SW 1271 (cell line): ENCODE measurements around the gene SLC16A8.
"Not testable (repeated sequence)": the region's sequence is repeated elsewhere in the genome, so short reads cannot be mapped to it uniquely, and the experiment has no call there.

Source experiments
- DNase-seq, 2 experiments: peaks; one replicate each; lab custom pipeline; 2025; lab: John Stamatoyannopoulos, UW

SLC16A8 gene

DNA sequence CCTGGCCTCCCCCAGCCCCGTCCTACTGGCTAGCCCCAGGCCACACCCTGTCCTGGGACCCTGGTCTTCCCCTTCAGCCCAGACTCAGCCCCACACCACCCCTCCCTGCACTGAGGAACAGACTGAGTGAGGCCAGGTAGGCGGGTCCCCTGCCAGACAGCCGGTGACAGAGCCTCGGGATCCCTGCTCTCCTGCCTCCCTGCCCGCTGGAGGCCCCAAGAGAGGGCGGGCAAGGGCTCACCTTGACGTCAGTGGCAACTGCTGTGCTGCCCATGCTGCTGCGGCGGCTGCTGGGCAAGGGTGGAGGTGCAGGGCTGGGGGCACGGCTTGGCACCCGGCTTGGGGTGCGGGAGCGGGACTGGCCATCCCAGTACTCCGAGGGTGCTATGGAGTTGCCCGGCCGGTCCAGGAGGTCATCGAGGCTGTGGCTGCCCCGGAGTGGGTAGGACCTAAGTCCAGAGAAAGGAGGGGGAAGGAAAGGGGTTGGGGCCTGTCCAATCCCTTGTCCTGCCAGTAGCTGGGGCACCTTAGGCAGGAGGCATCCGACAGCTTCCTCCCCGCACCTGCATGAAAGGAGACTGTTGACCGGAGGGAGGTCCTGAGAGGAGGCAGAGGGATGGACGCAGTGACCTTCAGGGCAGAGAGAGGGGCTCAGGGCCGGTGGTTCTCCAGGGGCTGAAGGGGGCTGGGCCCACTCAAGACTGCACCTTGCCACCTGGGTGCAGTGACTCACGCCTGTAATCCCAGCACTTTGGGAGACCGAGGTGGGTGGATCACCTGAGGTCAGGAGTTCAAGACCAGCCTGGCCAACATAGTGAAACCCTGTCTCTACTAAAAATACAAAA, 2.2 kb upstream of the SLC16A8 start:
- DNase-seq = no peak

DNA sequence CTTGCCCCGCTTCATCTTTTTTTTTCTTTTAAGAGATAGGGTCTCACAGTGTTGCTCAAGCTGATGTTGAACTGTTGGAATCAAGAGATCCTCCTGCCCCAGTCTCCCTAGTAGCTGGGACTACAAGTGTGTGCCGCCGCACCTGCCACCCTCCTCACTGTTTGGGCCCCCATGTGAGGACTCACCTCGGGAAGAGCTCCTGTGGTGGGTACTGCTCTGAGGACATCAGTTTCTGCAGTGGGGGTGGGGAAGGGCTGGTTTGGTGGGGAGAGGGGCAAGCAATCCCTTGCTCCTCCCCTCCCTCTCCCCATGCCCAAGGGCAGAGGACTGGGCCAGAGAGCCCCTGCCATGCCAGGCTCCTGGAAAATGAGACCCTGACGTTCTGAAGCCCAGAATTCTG, 1.5 kb upstream of the SLC16A8 start:
- DNase-seq = no peak

DNA sequence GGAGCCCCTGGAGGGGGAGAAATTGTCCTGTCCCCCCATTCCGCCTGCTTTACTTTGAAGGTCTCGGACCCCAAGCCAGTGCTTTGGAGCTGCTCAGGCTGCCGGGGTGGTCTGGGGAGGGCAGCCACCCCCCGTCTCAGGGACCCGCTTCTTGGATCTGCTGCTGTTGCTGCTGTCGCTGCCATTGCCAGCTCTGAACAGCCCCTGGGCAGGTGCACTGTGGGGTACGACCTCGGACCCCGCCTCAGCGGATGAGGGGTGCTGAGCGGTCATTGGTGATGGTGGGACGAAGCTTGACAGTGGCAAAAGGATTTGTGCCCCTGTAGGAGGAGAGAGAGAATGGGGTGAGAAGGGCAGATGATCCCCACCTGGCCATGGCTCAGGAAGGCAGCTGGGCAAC, 1.1 kb upstream of the SLC16A8 start:
- no peak for DNase-seq

DNA sequence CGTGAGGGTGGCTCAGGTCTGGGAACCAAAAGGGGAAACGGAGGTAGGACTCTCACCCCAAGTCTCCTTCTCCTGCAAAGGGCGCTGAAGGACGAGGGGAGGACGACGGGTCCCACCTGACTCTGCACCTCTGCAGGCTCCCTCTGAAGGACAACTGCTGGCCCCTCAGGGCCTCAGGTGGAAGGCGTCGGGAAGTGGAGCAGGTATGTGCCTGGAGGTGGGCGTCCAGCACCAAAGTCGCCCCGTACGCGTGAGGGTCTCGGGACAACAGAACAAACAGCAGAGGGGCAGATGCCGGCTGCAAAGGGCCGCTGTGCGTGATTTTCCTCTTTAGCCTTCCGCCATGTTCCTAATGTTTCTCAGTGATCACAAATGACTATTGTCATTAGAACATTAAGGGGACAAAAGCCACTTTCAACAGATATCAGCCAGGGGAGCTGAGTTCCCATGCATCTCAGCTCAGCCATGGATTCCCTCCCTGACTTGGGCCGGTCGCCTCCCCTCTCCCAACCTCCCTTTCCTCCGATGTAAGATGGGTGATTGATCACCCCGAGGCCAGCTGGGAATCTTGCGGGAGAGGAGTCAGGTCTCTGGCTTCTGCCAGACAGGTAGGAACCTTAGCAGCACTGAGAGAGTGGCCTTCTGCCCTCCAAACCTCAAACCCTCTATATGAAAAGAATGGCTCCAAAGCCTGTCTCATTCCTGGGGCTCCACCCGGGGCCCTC, 836 bp downstream of the SLC16A8 start:
- no peak for DNase-seq

DNA sequence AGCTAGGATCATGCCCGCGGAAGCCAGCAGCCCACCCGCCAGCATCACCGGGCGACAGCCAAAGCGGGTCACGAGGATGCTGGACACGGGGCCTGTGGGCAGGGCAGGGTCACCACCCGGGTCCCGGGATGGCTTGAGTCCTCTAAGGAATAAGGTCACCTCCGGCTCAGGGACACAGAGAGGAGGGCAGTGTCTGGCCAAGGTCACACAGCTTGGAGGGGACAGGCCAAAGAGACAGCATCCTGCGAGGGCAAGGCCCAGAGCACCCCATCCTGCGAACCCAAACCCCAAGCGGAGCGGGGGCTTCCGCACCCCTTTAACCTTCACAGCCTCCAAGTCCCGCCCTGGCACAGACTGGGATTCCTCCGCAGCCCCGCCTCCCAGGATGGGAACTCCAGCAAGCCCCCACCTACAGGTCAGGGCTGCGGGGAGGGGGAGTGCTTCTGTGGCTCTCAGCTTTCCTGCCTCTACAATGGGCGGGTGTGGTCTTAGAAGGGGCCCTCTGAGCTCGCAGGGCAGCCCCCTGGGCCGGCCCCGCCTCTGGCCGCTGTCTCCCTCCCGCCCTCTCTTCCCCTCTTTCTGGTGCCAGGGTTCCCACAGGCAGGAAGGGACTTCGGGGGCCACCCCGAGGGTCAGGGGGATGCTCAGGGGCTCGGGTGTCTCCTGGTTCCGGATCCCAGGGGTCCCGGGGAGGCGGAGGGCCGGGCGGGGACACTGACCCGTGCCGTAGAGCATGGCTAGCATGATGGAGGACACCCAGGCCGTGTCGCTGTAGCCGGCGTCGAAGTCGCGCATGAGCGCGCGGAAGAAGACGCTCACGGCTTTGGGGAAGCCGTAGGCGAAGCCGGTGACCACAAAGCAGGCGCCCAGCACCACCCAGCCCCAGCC, 1.8 kb downstream of the SLC16A8 start:
- no peak for DNase-seq

DNA sequence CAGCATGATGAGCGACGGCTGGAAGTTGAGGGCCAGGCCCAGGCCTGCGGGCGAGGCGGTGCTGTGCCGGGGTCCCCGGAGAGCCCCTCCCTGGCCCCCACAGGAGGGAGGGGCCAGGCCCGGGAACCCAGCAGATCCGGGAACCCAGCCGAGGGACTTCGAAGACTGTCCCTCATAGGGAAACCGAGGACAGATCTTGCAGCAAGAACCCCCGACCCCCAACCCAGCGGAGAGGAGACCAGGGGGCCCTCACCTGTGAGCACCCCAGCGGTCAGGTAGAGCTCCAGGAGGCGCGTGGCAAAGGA, 2.4 kb downstream of the SLC16A8 start:
- DNase-seq = no peak

DNA sequence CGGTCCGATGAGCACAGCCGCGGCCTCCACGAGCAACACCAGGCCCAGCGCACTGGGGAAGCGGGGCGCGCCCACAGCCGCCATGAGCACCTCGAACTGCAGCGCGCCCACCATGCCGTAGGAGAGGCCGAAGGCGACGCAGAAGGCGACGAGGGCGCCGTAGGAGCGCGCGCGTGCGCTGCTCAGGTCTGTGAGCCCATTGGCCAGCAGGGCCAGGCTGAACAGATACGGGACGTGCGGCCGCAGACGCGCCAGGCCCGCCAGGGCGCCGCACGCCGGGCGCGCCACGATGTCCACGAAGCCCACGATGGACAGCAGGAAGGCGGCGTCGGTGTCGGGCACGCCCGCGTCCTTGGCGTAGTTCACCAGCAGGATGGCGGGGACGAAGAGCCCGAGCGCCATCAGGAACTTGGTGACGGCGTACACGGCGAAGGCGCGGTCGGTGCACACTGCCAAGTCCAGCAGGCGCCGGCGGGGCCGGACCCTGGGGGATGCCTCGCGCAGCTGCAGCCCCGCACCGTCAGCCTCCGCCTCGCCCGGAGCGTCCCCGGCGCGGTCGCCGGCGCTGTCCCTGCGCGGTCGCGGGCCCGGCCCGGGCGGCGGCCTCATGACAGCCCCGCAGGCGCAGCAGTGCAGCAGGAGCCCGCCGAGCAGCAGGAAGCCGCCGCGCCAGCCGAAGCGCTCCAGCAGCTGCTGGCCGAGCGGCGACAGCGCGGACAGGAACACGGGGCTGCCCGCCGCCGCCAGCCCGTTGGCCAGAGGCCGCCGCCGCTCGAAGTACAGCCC, 2.9 kb downstream of the SLC16A8 start:
- DNase-seq = no peak

DNA sequence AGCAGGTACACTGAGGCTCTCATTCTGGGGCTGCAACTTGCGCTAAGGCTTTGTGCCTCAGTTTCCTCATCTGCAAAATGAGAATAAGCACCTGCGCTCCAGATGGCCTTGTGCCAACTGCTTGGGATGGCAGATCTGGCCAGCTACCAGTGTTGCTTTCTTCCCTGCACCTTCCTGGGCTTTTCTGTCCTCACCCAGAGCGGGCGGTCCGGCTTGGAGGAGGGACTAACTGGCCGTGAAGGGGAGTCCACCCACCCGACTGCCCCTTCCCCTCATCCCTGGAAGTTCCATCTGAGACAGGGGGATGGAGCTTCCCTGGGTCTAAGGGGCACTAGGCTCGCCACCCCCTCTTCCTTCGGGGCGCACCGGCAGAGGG, 3.5 kb downstream of the SLC16A8 start:
- no peak for DNase-seq

DNA sequence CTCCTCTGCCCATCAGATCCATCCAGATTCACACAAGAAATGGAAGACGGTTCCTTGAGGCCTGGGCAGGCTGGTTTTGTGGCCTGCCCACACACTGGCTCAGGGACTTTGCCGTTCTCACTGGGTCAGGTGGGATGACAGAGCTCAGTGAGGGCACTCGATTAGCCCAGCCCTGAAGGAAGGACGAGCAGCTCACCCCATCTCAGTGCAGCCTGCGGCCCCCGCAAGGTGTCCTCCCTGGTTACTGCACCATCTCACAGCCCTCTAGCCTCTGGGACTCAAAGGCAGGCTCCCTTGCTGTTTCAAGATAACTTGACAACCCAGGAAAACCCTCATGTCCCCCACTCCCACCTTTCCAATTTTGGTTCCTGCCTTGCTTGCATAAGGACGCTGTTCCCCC, 4.2 kb downstream of the SLC16A8 start:
- no peak for DNase-seq

DNA sequence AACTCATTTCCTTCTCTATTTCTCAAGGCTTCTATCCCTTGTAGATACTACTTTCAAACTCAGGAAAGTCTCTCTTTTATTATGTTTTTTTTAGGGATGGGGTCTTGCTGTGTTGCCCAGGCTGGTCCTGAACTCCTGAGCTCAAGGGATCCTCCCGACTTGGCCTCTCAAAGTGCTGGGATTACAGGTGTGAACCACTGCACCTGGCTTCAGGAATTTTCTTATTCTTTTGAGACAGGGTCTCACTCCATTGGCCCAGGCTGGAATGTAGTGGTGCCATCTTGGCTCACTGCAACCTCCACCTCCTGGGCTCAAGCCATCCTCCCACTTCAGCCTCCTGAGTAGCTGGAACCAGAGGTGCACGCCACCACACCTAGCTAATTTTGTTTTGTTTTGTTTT, 4.8 kb downstream of the SLC16A8 start:
- not testable (repeated sequence) for DNase-seq

DNA sequence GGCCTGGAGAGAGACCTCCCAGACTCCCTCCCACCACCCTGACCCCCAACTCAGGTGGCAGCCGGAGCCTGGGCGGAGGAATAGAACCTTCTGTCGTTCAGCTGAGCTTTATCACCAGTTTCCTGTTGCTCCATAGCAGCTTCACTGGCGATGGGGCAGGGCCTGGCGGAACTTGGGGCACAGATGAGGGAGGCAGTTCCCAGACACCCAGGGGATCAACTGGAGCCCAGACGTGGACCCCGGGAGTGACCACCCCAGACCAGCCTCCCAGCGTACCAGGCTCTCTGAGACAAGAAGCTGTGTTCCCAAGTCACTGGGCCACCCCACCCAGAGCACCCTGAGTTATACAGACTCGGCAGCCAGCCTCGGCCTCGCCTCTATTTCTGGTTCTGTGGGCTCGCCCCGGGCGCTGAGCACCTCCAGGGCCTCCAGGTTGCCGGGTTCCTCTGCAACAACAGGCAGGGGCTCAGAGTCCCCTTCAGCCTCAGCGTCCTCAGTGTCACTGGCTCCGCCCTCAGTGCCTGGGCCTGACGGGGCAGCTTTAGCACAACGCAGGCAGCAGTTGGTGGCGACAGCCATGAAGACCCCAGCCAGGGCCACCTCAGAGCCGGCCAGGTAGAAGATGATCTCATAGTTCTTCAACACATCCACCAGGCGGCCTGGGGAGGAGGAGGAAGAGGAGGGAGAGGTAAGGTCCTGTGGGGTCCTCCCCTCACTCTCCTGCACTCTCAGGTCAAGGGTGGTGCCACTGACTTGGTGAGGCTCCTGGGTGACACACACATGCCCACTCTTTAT, 5.7 kb downstream of the SLC16A8 start:
- no peak for DNase-seq

DNA sequence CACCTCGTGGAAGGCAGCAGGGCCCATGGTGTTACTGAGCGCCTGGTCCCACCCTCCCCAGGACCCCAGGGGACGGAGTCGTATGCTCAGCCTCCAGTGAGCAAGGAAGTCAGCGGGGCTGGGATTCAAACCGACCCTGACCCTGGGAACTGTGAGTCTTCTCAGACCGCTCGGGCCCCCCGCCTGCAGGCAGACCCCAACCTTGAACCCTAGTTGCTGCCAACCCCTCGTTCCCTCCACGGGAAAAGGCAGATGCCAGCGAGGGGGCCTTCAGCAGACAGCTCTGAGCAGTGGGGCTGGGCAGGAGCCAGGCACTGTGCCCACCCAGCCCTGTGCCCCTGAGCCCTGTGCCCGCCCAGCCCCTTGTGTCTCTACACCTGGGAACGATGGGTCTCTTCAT, 6.4 kb downstream of the SLC16A8 start:
- no peak for DNase-seq

DNA sequence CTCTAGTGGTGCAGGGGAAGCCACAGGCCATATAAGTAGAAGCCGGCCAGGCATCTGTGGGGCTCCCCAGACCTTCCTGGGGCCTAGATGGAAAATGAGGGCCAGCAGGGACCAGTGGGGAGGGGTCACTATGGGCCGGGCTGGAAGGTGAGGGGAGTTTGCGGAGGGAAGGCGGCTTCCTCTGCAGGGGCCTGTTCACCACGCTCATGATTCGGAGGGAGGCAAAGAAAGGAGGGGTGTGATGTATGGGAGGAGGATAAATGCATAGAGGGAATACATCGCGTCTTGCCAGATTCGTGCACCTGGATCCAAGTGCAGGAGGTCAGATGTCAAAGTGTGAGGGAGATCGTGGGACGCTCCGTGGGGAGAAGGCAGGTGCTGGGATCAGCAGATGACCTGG, 6.9 kb downstream of the SLC16A8 start:
- DNase-seq = no peak

DNA sequence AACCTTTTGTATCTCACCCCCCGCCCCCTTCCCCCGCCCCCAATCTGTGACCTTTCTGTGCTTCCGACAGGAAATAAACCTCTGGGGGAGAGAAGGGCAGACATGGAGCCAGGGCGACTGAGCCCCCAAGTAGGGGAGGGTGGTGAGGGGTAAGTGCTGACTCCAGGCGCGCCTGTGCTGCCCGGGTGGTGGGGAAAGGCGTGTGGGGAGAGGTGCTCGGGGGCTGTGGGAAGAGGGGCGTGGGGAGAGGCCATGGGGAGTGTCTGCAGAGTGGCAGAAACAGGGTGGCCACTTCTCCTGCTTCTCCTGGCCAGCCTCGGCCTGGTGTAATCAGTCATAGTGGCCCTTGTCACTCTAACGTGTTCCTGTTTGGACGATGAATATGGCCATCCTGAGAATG, 8.0 kb downstream of the SLC16A8 start:
- DNase-seq = no peak

DNA sequence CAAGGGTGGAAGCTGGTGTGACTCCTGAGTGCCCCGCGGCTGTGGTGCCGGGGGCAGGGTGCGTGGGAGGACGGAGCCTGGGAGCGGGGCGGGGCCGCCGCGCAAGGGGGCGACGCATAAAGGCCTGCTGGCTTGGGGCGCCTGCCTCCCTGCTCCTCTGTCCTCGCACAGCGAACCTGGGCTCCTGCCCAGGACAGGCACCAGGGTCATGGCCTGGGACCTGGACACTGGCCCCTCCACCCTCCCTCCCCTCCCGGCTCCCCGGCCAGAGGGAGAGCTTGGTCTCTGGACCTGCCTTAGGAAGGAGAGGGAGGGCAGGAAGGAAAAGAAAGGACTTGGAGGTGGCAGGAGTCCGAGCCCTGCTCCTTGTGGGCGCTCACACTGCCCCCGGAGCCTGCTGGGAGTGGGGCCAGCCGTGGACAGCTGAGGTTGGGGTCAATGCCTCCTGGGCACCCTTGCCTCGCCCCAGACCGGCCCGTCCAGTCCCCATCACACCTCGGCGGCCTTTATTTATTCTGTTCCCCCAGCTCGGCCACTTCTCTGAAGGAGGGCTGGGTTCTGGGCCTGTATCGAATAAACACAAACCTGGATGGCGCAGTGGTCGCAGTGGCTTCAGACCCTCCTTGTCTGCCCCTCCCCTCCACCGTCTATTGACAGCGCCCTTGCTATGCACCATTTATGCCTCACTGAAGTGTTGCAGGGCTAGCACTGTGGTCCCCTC, 8.7 kb downstream of the SLC16A8 start:
- DNase-seq = no peak

DNA sequence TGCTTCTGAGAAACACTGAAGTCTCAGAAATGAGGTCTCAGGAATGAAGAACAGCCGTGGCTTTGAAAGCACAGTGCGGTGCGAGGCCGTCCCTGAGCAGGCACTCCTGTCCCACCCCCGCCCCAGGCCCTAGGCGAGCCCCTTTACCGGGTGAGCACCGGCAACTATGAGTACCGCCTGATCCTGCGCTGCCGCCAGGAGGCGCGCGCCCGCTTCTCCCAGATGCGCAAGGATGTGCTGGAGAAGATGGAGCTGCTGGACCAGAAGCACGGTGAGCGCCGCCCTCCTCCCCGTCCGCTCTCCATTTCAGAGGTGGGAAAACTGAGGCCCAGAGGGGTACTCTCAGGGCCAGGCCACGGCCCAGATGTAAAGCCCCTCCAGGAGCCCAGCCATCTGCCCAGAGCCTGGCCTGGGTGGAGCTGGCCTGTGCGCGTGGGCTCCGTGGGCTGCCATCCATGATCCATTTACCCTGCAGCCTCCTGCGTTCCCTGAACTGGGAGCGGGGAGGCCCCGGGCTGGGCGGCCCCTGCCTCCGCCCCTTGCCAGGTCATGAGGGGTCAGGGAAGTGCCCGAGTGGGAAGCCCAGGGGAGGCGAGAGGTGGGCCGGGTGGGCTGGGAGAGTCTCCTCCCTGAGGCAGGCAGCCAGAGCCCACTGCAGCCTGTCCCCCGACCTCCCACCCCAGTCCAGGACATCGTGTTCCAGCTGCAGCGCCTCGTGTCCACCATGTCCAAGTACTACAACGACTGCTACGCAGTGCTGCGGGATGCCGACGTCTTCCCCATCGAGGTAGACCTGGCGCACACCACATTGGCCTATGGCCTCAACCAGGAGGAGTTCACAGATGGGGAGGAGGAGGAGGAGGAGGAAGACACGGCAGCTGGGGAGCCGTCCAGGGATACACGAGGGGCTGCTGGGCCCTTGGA, 9.5 kb downstream of the SLC16A8 start:
- DNase-seq = no peak

DNA sequence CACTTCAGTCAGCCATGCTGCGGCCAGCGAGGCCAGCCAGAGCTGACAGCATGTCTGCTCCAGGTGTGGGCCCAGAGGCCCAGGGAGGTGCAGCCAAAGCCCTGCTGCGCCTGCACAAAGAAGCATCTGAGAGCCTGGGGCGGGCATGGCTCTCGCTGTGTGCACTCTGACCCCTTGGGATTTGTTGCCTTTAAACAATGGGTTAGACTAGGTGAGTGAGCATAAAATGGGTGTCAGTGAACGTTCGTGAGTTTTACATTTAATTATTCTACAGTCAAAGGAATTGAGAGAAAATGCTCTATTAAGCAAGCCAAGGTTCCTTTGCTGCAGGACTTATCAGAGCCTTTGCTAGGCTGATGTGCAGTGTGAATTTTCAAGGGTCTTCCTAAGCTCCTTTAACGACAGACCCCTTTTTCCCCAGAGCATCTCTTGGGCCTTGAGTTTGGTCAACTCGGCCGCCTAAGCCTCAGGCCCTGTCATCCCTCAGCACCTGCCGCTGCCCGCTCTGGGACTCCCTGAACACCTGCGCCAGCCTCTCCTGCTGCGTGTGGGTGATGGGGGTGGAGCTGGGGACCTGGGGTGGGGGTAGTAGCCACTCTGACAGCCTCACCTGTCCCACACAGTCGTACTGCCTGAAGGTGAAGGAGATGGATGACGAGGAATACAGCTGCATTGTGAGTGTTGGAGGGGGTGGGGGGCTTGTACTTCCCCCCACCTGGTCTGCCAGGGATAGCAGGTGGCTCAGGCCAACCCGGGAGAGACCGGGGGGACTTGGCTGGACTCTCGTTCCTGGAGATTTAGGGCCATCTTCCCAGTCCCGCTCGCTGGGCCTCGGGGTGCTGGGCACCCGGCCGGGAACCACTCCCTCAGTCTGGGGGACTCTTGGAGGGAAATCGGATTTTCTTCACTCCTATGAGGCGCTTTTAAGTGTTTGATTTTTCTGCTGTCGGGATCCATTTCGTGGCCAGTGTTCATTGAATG, 10.5 kb downstream of the SLC16A8 start:
- DNase-seq = no peak
